Amniotic stem cell (primary cell): ENCODE results near the gene MYEOV.

Source experiments
- DNase-seq: peaks from one replicate; lab custom pipeline; 2025; lab: John Stamatoyannopoulos, UW

MYEOV gene

DNA sequence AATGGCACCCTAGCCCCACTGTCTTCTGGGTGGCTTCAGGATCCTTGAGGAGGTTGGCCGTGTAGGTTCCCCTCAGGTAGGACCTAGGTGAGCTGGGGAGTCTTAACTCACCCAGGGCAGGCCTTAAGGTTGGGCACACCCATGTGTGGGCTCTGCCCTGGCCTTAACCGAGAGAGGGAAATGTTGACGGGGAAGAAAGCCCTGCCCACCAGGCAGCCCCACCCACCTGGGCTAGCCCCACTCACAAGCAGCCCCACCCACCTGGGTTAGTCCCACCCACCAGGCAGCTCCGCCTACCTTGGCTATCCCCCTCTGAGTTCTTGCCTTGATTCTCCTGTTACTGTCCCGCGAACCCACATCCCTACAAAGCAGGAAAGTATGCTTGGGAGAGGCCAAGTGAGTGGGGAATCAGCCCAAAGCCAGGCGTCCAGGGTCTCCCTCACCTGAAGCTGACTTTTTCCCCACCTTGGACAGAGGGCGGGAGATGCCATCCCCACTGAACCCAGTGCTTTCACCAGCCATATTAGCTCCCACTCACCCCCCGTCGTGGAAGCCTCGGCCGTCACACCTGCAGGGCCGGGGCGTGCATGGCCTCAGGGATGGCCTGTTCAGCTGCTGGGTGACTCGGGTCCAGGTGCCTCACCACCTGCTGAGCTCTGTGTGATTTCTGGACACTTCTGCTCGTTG, at the start of gene MYEOV:
MYEOV (plus strand) TSS at position 337 of the 687 bp plus-strand sequence. CDS start 1,200 bp downstream, outside the sequence.
- DNase-seq: no peak

DNA sequence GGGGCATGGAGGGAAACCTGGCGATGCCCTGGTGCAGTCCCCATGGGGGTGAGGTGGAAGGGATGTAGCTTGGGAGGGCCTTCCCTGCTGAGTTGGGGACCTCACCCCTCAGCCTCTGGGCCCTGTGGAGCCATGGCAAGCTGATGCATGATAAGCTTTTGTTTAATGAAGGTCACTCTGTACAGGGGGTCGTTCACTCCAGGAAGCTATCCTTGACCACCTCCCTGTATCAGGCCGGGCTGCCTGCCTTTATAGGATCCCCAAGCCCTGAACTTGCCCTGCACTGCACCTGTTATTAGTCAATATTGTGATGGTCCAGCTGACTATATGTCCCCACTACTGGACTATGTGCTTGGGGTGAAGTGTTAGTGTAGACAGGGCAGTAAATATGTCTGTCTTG, 49.7 kb upstream of the MYEOV start:
- no peak for DNase-seq

DNA sequence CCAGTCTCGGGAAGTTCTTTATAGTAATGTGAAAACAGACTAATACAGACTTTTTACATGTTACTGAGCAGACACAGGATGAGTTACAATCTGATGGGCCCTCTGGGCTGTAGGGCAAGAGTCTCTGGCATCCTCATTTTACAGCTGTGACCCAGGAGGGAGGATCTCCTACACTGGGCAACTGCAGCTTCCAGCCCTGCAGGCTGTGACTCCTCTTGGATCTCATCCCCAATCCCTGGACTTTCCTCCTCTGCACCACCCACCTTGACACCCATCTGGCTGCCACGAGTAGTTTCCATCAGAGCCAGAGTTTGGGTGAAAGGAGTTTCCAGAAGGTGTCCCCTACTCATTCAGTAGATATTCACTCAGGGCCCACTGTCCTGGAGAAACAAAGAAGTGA, 48.9 kb upstream of the MYEOV start:
- no peak for DNase-seq

DNA sequence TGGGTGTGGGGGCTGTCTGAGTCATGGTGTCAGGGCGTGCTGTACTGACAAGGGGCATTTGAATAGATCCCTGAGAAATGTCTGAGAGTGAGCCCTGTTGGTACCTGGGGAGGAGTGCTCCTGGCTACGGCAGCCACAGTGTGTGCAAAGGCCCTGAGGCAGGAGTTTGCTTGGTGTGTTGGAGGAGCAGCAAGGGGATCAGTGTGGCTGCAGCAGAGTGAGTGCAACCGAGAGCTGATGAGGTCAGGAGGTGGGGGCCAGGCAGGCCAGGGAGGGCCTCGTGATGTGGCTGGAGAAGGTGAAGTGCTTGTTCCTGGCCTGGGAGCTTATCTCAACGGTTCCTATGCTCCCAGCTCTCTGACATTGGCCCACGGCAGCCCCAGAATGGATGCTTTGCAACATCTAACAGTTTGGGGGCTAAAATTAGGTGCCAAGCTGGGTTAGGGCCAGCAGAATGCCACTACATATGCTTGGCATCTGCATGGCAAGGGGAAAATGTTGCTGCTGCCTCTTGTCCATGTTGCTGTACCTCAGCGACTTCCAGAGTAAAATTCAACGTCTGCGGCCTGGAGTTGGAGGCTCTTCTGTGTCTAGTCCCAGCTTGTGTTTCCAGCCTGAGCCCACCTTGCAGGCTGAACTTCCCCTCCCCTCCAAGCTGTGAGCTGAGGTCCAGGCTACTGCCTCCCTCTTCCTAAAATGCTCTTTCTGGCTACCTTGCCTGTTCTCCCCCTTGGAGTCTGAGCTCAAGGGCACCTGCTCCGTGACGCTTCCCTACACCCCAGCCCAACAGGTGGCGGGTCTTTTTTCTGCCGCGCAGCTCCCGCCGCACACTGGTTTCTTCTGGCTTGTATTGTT, 48.2 kb upstream of the MYEOV start:
- no peak for DNase-seq

DNA sequence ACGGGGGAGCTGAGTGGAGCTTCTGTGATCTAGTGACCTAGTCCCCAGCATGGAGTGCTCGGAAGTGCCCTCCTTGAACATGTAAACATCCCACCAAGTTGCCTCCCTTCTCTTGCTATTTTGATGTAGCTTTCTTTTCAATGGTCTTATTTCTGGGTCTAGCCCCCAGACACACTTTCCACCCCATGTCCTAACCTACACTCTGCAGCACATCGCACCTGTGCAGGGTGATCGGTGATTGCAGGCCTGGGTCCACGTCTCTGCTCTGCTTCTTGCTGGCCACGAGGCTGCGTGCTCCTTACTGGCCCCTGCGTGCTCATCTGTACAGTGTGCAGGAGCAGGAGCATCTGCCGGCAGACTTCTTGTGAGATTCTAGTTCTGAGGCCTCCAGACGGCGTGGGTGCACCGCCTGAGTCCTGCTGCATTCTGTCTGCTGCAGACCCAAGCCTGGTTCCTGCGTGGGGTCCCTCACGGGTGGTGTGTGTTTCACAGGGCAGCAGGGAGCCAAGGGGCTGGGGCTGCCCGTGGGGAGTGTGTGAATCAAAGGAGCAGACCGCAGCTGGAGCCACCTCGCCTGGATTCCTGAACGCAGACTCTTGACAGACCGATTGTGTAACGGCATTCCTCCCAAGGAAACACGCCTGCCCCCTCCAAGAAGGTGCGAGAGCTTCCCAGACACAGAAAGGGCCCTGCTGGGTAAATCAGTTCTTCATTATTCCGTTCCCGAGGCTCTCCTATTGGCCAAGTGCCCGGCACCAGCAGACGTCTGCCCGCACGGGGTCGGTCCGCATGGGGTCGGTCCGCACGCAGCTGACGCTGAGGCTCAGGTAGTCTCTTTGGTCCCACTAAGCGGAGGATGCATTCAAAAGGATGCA, 44.4 kb upstream of the MYEOV start:
- no peak for DNase-seq

GRCh38 chr11:69250186-69251056, 43.5 kb upstream of the MYEOV start:
- no peak for DNase-seq

DNA sequence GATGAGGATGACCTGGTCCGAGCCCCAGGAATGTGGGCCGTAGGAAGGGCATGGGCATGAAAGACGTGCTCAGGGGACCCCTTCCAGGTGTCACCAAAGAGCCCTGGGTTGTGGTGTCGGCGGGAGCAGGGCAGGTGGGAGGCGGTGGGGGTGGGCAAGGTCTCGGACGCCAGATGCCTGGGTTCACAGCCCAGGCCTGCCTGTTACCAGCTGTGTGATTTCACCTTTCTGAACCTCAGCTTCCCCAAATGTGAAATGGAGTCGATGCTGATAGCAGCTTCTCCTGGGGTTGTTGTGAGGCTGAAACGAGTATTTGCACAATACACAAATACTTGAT, 42.9 kb upstream of the MYEOV start:
- DNase-seq: no peak

DNA sequence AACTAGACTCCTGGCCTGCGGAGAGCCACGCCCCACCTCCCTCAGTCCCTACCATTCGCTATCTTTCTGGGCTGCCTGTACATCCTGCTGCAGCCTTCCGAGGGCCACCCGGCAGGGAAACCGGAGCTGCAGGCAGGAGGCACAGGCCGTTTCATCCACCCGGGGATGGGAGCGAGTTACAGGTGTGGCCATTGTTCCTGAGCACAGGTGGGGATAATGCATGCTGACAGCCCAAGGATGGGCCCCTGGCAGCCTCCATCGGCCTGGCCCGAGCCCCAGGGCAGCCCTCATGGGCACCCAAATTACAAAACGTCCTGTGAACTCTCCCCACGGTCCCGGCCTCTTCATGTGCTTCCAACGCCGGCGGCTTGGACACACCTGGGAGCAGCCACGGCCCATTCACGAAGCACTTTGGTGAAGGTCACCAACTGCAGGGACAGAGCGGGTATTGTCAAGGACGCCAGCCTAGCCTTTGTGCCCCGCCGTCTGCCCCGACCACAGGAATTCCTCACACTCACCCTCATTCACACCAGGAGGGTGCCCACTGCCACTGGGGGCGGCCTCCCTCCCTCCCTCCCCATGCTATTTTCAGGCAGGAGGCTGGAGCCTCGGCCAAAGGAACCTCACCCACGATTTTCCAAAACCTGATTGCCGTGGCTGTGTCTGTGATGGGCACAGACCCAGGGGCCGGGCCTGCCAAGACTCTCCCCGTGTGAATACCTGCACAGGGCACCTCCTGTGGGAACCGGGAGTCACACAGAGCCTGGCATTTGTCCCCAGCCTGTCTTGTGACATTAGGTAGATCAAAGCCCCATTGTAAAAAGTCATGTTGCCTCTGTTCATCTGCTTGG, 42.1 kb upstream of the MYEOV start:
- DNase-seq: no peak

DNA sequence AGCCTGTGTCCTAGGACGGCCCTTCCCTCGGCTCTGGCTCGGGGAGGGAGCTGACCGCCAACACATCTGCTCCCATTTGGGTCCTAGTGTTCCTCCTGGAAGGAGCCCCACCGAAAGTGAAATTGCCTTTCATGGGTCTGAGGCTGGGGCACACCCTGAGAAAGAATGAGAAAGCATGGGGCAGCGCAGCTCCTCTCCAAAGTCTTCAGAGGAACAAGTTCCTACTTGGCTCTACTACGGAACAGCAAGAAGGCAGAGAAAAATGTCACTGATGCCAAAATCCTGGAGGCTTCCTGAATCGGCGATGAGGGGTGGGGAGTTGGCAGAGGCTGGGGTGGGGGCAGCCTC, 41.5 kb upstream of the MYEOV start:
- DNase-seq: no peak

DNA sequence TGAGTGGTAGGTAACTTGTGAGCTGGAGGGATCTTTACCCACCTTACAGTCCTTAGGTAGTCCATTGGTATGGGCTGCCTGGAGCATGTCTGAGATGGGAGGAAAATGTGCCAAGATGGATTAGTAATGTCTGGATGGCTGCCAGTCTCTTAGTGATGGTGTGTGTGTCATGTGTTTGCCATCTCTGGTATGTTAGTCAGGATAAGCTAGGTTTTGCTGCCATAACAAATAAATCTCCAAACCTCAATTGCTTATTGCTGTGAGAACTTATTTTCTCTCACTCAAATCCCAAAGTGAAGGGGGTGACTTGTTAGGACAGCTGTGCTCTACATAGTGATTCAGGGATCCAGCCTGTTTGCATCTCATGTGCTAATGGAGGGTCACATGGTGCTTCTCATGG, 40.9 kb upstream of the MYEOV start:
- no peak for DNase-seq

GRCh38 chr11:69257134-69257533, 36.8 kb upstream of the MYEOV start:
- DNase-seq: no peak

GRCh38 chr11:69257838-69258658, 35.9 kb upstream of the MYEOV start:
- no peak for DNase-seq

GRCh38 chr11:69259096-69259495, 34.9 kb upstream of the MYEOV start:
- no peak for DNase-seq

DNA sequence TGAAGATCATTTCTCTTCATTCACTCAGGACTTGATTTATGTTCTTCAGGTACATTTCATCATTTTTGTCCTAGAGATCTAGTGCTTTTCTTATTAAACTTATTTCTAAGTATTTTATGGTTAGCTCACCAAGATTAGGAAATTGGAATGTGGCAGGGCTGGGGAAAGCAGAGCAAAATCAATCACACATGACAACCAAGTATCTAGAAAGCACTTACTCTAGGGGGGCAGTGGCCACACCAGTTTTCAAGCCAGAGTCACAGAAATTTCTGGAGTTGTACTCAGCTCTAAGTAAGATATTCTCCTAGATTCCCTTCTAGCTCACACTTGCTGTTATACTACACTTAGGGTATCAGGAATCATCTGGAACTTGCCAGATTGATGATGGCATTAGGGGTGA, 33.3 kb upstream of the MYEOV start:
- no peak for DNase-seq

DNA sequence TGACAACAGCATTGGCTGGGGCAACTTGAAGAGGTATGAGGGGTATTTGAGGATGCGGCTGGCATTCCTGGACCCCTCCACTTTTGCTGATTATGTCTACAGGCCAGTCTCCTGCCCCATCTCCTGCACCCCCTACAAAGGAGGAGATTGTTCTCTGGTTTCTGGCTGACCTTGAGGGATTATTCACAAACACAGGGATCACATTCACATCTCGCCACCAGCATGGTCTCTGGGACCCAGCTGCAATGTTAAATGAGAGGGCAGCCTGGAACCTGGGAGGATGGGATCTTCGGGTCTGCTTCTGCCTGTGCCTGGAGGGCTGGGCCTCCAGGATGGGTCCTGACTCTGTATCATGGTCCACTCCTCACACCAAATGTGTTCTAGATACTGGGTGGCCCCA, 32.8 kb upstream of the MYEOV start:
- no peak for DNase-seq

DNA sequence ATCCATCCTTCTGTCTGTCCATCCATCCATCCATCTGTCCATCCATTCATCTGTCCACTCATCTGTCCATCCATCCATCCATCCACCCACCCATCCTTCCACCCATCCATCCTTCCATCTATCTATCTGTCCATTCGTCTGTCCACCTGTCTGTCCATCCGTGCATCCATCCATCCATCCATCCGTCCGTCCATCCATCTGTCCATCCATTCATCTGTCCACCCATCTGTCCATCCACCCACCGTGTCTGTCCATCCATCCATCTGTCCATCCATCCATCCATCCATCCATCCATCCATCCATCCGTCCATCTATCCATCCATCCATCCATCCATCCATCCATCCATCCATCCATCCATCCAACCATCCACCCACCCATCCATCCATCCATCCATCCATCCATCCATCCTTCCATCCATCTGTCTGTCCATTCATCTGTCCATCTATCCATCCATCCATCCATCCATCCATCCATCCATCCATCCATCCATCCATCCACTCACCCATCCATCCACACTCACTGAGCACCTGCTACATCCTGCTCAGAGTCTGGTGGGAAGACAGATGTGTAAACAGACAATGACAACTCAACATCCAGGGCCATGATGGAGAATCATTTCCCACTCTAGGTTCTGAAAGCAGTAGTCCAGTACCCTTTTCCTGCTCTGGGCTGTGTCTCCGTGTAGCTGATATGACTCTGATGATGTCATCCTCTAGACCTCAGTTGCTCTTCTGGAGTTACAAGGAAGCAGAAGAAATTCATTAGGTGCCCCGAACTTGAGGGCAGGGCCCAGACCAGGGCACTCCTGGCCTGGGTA, 30.8 kb upstream of the MYEOV start:
- no peak for DNase-seq

DNA sequence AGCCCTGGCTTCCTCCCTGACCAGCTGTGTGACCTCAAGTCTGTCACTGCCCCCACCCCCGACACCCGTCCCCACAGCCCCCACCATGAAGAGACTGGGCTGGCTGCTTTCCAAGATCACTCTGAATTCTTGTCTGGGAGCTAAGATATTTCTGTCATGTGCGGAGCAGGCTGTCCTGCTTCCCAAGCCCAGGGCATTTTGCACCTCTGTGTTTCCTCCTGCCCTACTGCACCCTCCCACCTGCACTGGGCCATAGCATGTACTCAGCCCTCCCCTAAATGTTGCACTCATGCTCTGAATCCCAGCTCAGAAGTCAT, 30.3 kb upstream of the MYEOV start:
- no peak for DNase-seq

DNA sequence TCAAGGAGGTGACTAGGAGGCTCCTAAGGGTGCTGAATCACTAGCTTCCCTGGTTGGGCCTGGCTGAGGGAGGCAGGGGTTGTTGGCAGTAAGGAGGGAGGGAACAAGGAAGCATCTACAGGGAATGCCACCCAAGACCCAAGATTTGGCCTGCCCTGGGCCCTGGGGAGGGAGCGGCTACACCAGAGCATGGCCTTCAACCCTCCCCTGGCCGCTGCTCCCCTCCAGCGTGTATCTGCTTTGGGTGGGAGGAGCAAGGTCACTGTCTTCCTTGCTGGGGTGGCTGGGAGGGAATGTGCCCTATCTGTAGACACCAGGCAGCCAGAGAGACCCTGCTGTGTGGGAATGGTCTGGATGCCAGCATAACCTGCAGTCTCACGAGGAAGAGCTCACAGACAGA, 29.5 kb upstream of the MYEOV start:
- no peak for DNase-seq

GRCh38 chr11:69265210-69265609, 28.7 kb upstream of the MYEOV start:
- no peak for DNase-seq
